ENCODE data around the gene CLSTN2.
"Not testable (repeated sequence)": the region's sequence is repeated elsewhere in the genome, so short reads cannot be mapped to it uniquely, and the experiment has no call there.

Gene CLSTN2

DNA sequence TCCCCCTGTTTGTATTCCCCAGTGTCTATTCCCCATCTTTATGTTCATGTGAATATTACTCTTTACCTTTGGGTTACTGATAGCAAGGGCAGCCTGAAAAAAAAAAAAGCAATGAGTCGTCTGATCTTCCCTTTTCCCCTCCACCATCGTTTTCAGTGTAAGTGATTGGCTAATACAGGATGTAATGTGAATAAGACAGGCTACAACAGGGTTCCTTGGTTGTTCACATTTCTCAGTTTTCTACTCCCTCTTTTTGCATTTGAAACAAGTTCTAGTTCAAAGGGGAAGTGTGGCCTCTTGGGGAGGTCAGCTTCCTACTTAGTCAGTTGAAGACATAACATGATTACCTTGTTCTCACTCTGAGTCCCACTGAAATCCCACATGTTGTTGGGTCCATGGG lies 464.9 kb downstream of the CLSTN2 start:
- no peak overlapping the region for H3K4me3 Mint-ChIP-seq
- H3K9me3 Mint-ChIP-seq, result no peaks in the 10 kb centered on the region
- no peaks in the 10 kb centered on the region for H3K4me1 Mint-ChIP-seq
- no peak for ATAC-seq (ENCODE audit: low read depth)
- H3K27me3 Mint-ChIP-seq, result peaks cover 2% of the 10 kb centered on the region
- no peak overlapping the region for H3K27ac Mint-ChIP-seq
- DNase-seq (ENCODE audit: low spot score in 2 of 2), result no peak
- no peaks in the 10 kb centered on the region for H3K36me3 Mint-ChIP-seq

DNA sequence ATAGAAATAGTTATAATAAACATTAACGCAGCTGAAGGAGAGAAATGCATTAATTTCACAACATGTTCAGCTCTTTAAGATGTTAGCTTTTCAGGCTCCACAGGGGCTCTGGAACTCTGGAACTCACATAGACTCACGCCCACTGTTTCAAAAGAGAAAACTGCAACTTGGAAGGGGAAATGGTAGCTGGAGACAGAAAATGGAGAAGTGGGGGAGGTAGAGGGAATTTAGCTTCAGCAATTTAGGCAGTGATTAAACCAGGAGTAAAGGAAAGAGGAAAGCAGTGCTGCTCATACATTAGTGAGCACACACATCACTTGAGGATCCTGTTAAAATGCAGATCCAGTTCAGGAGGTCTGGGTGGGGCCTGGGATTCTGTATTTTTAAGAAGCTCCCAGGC lies 468.1 kb downstream of the CLSTN2 start:
- no peaks in the 10 kb centered on the region for H3K9me3 Mint-ChIP-seq
- H3K4me3 Mint-ChIP-seq, result no peak overlapping the region
- peaks cover 2% of the 10 kb centered on the region for H3K27me3 Mint-ChIP-seq
- DNase-seq (ENCODE audit: low spot score in 2 of 2), result no peak
- no peak for ATAC-seq (ENCODE audit: low read depth)
- H3K36me3 Mint-ChIP-seq, result no peaks in the 10 kb centered on the region
- H3K4me1 Mint-ChIP-seq, result no peaks in the 10 kb centered on the region
- no peak overlapping the region for H3K27ac Mint-ChIP-seq

DNA sequence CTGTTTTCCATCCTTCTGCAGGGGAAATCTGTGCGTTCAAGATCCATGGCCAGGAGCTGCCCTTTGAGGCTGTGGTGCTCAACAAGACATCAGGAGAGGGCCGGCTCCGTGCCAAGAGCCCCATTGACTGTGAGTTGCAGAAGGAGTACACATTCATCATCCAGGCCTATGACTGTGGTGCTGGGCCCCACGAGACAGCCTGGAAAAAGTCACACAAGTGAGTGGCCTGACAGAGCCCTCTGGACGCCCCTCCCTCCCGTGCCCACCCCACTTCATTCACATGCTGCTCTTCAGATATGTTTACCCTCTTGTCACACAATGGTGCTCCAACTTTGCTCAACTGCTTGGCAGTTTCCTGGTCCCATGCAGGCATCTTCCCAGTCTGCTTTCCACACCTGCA lies 468.6 kb downstream of the CLSTN2 start:
- no peak for DNase-seq (ENCODE audit: low spot score in 2 of 2)
- H3K27ac Mint-ChIP-seq, result no peak overlapping the region
- H3K9me3 Mint-ChIP-seq, result no peaks in the 10 kb centered on the region
- ATAC-seq (ENCODE audit: low read depth), result no peak
- H3K4me1 Mint-ChIP-seq, result no peaks in the 10 kb centered on the region
- no peak overlapping the region for H3K4me3 Mint-ChIP-seq
- peaks cover 2% of the 10 kb centered on the region for H3K27me3 Mint-ChIP-seq
- no peaks in the 10 kb centered on the region for H3K36me3 Mint-ChIP-seq

DNA sequence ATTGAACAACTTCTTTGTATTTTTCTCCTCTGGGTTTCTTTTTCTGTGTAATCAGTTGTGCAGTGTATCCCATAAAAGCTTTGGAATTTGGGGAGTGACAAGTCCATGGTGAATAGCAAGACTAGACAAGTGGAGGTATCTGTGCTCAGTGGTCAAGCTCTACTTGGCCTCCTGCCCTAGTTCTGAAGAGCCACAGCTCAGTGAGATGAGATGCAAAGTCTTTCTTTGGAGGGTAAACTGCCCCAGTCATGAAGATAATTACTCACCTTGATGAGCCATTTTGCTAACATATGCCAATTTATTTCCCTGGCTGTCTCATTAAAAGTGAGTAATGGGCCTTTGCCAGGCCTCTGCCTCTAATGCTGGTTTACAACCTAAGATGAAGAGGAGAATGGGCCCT lies 471.7 kb downstream of the CLSTN2 start:
- no peak overlapping the region for H3K27ac Mint-ChIP-seq
- peaks cover 2% of the 10 kb centered on the region for H3K27me3 Mint-ChIP-seq
- H3K36me3 Mint-ChIP-seq, result no peaks in the 10 kb centered on the region
- DNase-seq (ENCODE audit: low spot score in 2 of 2) (no peak), ATAC-seq (ENCODE audit: low read depth) (no peak)
- H3K9me3 Mint-ChIP-seq, result peaks cover 7% of the 10 kb centered on the region
- no peaks in the 10 kb centered on the region for H3K4me1 Mint-ChIP-seq
- no peak overlapping the region for H3K4me3 Mint-ChIP-seq

DNA sequence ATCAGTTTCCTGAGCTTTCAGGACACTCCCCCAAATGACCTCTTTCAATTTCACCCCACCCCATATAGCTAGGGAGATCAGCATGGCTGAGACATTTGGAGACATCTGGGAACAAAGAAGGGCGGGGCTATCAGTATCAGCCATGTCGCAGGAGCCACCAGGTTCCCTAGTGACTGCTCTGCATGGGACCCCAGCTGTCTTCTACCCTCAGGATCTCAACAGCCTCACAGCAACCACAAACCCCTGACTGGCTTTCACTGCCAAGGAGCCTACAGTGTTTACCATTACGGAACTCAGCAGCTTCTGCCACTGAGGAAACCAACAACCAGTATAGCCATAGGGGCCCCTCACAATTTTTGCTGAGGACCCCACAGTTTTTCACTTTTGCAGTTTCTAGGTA lies 473.3 kb downstream of the CLSTN2 start:
- ATAC-seq (ENCODE audit: low read depth), result no peak
- Mint-ChIP-seq H3K27ac (no peak overlapping the region), H3K4me1 (no peaks in the 10 kb centered on the region), H3K4me3 (no peak overlapping the region), H3K9me3 (peaks cover 7% of the 10 kb centered on the region), H3K36me3 (no peaks in the 10 kb centered on the region), H3K27me3 (no peaks in the 10 kb centered on the region)
- no peak for DNase-seq (ENCODE audit: low spot score in 2 of 2)

DNA sequence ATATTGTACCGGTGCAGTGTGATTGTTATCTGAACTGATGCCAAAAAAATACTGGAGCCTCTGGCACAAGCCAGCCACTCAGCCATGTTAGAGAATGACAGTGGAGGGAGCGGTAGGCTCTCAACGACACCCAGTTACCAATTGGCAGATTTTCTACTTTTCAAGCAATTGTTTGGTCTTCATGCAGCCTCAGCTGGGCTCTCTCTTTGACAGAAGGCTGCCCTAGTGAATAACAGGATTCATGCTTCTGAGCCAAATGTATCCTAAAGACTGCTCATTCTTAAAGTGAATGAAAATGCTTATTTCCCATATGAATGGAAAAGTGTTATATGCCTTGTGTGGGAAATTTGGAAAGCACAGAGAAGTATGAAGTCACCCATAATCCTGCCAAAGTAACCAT lies 481.7 kb downstream of the CLSTN2 start:
- H3K4me3 Mint-ChIP-seq, result no peak overlapping the region

DNA sequence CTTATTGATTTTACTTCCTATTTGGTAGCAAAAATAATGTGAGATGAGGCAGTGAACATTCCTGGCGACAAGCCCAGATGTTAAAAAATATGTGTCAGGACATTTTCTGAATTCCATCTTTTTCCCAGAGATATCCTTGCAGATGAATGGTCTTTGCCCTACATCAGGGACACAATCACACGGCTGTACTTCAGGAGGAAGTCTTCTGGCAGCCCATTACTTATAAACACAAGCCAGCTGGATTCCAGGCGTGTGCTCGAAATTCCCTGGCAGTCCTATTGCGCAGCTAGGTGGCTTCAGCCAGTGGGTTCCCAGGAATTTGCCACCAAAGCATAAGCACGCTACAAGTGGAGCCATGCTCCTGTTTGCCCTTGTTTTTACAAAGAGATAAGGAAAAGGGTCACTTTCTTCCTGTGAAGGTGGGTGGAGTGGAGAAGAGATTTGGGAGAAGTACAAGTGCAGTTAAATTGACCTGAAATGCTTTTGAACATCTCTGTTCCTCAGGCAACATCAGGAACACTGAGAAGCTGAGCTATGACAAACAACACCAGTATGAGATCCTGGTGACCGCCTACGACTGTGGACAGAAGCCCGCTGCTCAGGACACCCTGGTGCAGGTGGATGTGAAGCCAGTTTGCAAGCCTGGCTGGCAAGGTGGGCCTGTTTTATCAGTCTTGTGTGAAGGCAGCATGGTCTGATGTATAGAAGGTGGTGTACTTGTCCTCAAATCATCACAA lies 485.8 kb downstream of the CLSTN2 start:
- no peak for ATAC-seq (ENCODE audit: low read depth)
- no peaks in the 10 kb centered on the region for H3K36me3 Mint-ChIP-seq
- no peaks in the 10 kb centered on the region for H3K4me1 Mint-ChIP-seq
- H3K27ac Mint-ChIP-seq, result no peak overlapping the region
- peaks cover 2% of the 10 kb centered on the region for H3K27me3 Mint-ChIP-seq
- peaks cover 2% of the 10 kb centered on the region for H3K9me3 Mint-ChIP-seq
- DNase-seq (ENCODE audit: low spot score in 2 of 2), result no peak
- H3K4me3 Mint-ChIP-seq, result no peak overlapping the region

More for the DNA sequence above, 481.7 kb downstream of the CLSTN2 start:
- ATAC-seq (ENCODE audit: low read depth) (no peak), DNase-seq (ENCODE audit: low spot score in 2 of 2) (no peak)
- H3K9me3 Mint-ChIP-seq, result peaks cover 6% of the 10 kb centered on the region
- H3K4me1 Mint-ChIP-seq, result no peaks in the 10 kb centered on the region
- no peaks in the 10 kb centered on the region for H3K27me3 Mint-ChIP-seq
- no peak overlapping the region for H3K27ac Mint-ChIP-seq
- H3K36me3 Mint-ChIP-seq, result no peaks in the 10 kb centered on the region

DNA sequence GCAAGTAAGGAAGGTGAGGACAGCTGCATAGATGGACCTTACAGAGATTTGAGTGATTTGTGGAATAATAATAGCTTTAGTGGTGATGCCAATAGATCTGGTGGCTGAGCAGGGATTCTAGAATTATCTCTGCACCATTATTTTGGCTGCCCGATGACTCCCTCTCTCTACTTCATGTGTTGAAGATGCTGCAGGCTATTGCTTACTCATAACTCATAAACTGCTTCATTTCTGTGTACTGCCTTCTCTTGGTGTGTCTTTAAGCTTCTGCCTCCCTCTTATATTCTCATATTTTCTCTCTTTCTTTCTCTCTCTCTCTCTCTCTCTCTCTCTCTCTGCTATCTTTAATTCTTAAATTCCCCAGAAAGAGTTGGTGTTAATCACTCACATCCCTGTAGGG lies 486.9 kb downstream of the CLSTN2 start:
- H3K36me3 Mint-ChIP-seq, result no peaks in the 10 kb centered on the region
- H3K4me3 Mint-ChIP-seq, result no peak overlapping the region
- H3K27ac Mint-ChIP-seq, result no peak overlapping the region
- H3K27me3 Mint-ChIP-seq, result peaks cover 2% of the 10 kb centered on the region
- H3K4me1 Mint-ChIP-seq, result no peaks in the 10 kb centered on the region
- H3K9me3 Mint-ChIP-seq, result no peaks in the 10 kb centered on the region
- DNase-seq (ENCODE audit: low spot score in 2 of 2) (no peak), ATAC-seq (ENCODE audit: low read depth) (no peak)

DNA sequence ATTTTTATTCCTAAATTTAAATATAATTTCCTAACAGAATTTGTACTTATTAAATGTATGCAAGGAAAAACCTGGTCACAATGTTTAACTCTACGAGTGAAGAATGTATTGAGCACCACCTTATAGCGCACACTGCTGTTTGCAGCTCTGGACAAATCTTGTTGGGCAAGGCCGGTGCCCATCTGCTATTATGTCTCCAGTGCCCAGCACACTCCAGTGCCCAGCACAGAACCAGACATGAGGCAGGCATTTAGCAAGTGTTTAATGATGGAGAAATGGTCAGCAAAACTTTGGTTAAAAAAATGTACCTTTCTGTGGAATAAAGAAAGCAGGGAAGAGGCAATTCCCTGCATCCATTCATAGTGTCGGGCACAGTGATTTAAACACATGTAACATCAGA lies 488.2 kb downstream of the CLSTN2 start:
- H3K27ac Mint-ChIP-seq, result no peak overlapping the region
- no peaks in the 10 kb centered on the region for H3K9me3 Mint-ChIP-seq

DNA sequence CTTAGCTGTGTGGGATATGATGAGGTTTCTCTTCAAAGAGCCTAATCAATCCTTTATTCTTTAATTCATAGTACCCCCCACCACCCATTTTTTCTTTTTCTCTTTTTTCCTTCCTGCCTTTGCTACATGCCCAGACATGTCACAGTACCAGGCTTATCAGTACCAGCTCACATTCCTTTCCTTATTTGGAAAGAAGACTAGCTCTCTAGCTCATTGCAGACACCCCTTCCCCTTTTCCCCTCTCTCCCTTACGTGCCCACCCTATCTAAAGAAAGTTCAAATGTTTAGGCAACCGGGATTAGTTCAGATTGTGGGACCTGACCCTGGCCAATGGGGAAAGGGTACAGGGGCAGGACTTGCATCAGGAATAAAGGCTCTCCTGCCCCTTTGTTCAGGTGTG lies 488.6 kb downstream of the CLSTN2 start:
- H3K4me1 Mint-ChIP-seq; ATAC-seq (ENCODE audit: low read depth); DNase-seq (ENCODE audit: low spot score in 2 of 2); H3K36me3 Mint-ChIP-seq; H3K27me3 Mint-ChIP-seq; H3K27ac Mint-ChIP-seq; H3K4me3 Mint-ChIP-seq; H3K9me3 Mint-ChIP-seq: not testable (repeated sequence)

More for the DNA sequence above, 488.2 kb downstream of the CLSTN2 start:
- DNase-seq (ENCODE audit: low spot score in 2 of 2) (no peak), ATAC-seq (ENCODE audit: low read depth) (no peak)
- Mint-ChIP-seq H3K4me1 (no peaks in the 10 kb centered on the region), H3K27me3 (peaks cover 2% of the 10 kb centered on the region), H3K36me3 (no peaks in the 10 kb centered on the region), H3K4me3 (no peak overlapping the region)

DNA sequence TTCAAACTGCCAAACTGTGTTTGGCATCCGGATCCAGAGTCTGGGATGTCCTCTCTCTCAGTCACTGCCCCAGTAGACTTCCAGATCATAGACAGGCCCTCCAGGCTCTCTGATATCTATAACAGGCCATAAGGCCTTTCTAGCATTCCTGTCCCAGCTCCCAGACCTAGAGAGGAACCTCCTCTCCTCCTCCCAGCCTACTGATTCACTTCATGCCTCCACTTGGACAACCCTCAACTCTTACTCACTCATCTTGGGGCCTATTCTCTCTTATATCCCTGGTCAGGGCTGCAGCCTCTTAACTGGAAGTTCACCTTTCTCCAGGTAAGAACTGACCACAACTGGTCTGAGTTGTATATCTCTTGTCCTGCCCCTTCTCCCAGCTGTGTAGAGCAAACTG lies 489.2 kb downstream of the CLSTN2 start:
- ATAC-seq (ENCODE audit: low read depth), result no peak
- no peak for DNase-seq (ENCODE audit: low spot score in 2 of 2)
- Mint-ChIP-seq H3K4me3 (no peak overlapping the region), H3K27ac (no peak overlapping the region), H3K36me3 (no peaks in the 10 kb centered on the region), H3K27me3 (peaks cover 2% of the 10 kb centered on the region), H3K4me1 (no peaks in the 10 kb centered on the region), H3K9me3 (no peaks in the 10 kb centered on the region)

DNA sequence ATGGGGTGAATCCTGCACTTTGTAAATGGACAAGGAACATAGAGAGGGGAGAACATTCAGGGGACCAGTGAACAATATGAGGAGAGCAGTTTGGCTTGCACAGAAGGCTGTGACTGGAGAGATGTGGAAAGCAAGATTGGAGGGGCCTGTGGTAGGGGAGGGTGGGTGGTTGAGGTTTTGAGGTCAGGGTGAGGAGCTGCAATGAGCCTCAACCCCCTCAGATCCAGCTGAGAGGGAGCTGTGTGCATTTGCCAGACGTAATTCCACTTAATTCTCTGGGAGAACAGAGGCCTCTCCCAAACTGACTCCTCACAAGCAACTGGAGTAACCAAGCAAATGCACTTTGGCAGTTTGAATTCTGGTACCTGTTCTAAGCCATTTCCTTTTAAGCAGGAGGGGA lies 489.7 kb downstream of the CLSTN2 start:
- Mint-ChIP-seq H3K4me3 (no peak overlapping the region), H3K27ac (no peak overlapping the region)

DNA sequence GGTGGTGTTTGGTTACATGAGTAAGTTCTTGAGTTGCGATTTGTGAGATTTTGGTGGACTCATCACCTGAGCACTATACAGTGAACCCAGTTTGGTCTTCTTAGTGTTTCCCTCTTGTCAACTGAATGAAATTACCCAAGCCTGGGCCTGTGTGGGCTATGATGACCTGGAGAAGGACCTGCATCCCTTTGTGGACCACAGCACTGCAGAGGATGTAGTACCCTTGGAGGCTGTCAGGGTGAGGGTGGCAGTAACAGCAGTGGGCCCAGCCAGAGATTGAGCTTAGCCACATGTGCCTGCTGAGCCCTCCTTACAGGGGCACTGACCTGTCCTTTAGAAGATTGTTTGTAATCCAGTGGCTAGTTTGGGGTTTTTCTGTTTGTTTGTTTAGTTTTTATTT lies 492.8 kb downstream of the CLSTN2 start:
- no peak overlapping the region for H3K4me3 Mint-ChIP-seq
- no peak for DNase-seq (ENCODE audit: low spot score in 2 of 2)
- no peak overlapping the region for H3K27ac Mint-ChIP-seq
- ATAC-seq (ENCODE audit: low read depth), result no peak
- H3K9me3 Mint-ChIP-seq, result no peaks in the 10 kb centered on the region
- no peaks in the 10 kb centered on the region for H3K4me1 Mint-ChIP-seq
- no peaks in the 10 kb centered on the region for H3K36me3 Mint-ChIP-seq
- peaks cover 2% of the 10 kb centered on the region for H3K27me3 Mint-ChIP-seq

More for the DNA sequence above, 489.7 kb downstream of the CLSTN2 start:
- Mint-ChIP-seq H3K36me3 (no peaks in the 10 kb centered on the region), H3K27me3 (peaks cover 2% of the 10 kb centered on the region), H3K9me3 (no peaks in the 10 kb centered on the region), H3K4me1 (no peaks in the 10 kb centered on the region)
- ATAC-seq (ENCODE audit: low read depth) (no peak), DNase-seq (ENCODE audit: low spot score in 2 of 2) (no peak)

DNA sequence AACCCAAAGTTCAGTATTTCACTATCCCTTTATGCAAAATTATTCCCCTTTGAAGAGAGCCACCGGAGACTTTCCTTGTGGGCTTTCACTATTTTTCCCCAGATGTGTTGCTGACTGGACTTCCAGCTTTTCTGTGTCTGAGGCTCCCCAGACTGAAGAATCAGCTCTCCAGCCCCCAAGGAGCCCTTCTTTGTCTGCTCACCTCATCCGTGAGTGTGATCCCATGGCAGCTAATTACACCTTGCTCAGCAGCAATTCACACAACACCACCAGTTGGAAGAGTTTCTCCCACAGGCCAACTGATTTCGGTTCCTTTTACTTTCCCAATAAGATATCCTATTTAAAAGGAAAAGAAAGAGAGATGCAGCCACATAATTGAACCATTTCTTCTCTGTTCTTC lies 493.4 kb downstream of the CLSTN2 start:
- Mint-ChIP-seq H3K27ac (no peak overlapping the region), H3K27me3 (peaks cover 2% of the 10 kb centered on the region), H3K36me3 (no peaks in the 10 kb centered on the region), H3K9me3 (no peaks in the 10 kb centered on the region), H3K4me3 (no peak overlapping the region), H3K4me1 (no peaks in the 10 kb centered on the region)
- DNase-seq (ENCODE audit: low spot score in 2 of 2) (no peak), ATAC-seq (ENCODE audit: low read depth) (no peak)

DNA sequence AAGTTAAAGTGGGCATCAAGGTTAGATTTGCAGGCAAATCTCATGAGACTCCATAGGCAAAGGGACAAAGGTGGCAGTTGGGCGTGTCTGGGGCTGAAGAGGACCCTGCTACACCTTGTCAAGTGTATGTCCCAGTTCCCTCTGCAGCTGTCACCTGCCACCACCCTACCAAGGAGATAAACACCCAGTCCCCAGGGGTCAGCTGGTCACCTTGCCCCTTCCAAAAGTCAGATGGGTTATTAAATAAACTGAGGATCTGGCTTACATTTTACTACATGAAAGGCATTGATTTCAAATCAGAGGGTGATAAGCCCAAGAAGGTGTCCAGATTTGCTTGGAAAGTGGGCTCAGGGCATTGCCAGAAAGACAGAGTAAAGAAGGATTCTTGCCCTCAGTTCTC lies 494.8 kb downstream of the CLSTN2 start:
- DNase-seq (ENCODE audit: low spot score in 2 of 2), result no peak
- H3K27ac Mint-ChIP-seq, result no peak overlapping the region
- no peaks in the 10 kb centered on the region for H3K9me3 Mint-ChIP-seq
- H3K27me3 Mint-ChIP-seq, result no peaks in the 10 kb centered on the region
- ATAC-seq (ENCODE audit: low read depth), result no peak
- H3K4me3 Mint-ChIP-seq, result no peak overlapping the region
- H3K36me3 Mint-ChIP-seq, result no peaks in the 10 kb centered on the region
- H3K4me1 Mint-ChIP-seq, result no peaks in the 10 kb centered on the region
